Myocyte (in vitro differentiated cells): Measurements from ENCODE around the gene MAP3K15. TPM values are rescaled to one million over a fixed set of nuclear protein-coding genes. Genes with fewer than 3 reads are reported as not detected.

Experiments used
- DNase-seq: peaks from one replicate; pipeline ENCODE4 v3.0.0-alpha.2; 2012; ENCODE audit warnings: low read depth
- total RNA-seq: library from RNA; depleted of rRNA; stranded (reverse); fragments of >200 nt; gene quantifications from 2 replicates; pipeline ENCODE4 v1.2.3, GENCODE V29; 2014

Gene MAP3K15
- total RNA-seq, 1 donor from 2014 or later, result not detected

- no peak for DNase-seq
These were observed 122.6 kb downstream of the MAP3K15 start for GRCh38 chrX:19392703-19393102.

GRCh38 chrX:19392078-19392477 lies 123.2 kb downstream of the MAP3K15 start:
- no peak for DNase-seq

GRCh38 chrX:19389227-19389845 lies 126.0 kb downstream of the MAP3K15 start:
- no peak for DNase-seq

- no peak for DNase-seq
These were observed 126.6 kb downstream of the MAP3K15 start for GRCh38 chrX:19388741-19389140.

- DNase-seq, result no peak
These were observed 127.1 kb downstream of the MAP3K15 start for GRCh38 chrX:19388064-19388679.

GRCh38 chrX:19386679-19387078 lies 128.6 kb downstream of the MAP3K15 start:
- DNase-seq, result no peak

- peak; percentile 22 for DNase-seq
These were observed 132.7 kb downstream of the MAP3K15 start for GRCh38 chrX:19382555-19383145.

GRCh38 chrX:19381326-19381725 lies 134.0 kb downstream of the MAP3K15 start:
- no peak for DNase-seq

GRCh38 chrX:19377799-19378198 lies 137.5 kb downstream of the MAP3K15 start:
- DNase-seq, result no peak

- no peak for DNase-seq
These were observed 139.8 kb downstream of the MAP3K15 start for GRCh38 chrX:19375546-19375945.

- DNase-seq, result no peak
These were observed 141.9 kb downstream of the MAP3K15 start for GRCh38 chrX:19373351-19373891.

GRCh38 chrX:19372547-19373331 lies 142.6 kb downstream of the MAP3K15 start:
- peak; percentile 14 for DNase-seq

GRCh38 chrX:19372170-19372546 lies 143.2 kb downstream of the MAP3K15 start:
- peak; percentile 54 for DNase-seq

- peak; percentile 4 for DNase-seq
These were observed 145.2 kb downstream of the MAP3K15 start for GRCh38 chrX:19370061-19370460.

- peak; percentile 6 for DNase-seq
These were observed 146.7 kb downstream of the MAP3K15 start for GRCh38 chrX:19368576-19368975.

GRCh38 chrX:19361701-19362100 lies 153.6 kb downstream of the MAP3K15 start:
- no peak for DNase-seq

GRCh38 chrX:19360903-19361302 lies 154.4 kb downstream of the MAP3K15 start:
- DNase-seq, result no peak

- DNase-seq, result no peak
These were observed 156.8 kb downstream of the MAP3K15 start for GRCh38 chrX:19358521-19358920.

GRCh38 chrX:19354625-19355024 lies 160.7 kb downstream of the MAP3K15 start:
- DNase-seq, result no peak

GRCh38 chrX:19350941-19351384 lies 164.3 kb downstream of the MAP3K15 start:
- DNase-seq, result no peak

GRCh38 chrX:19349264-19349663 lies 166.0 kb downstream of the MAP3K15 start:
- DNase-seq, result no peak

GRCh38 chrX:19347916-19348315 lies 167.4 kb downstream of the MAP3K15 start:
- DNase-seq, result no peak
